ENCODE results near the gene MATCAP1.

MATCAP1 gene

GRCh38 chr16:67183627-67184452 is at the start of gene MATCAP1:
TSS of gene MATCAP1 (minus strand) at chr16:67183963. CDS start at chr16:67180610, 3,353 bp downstream.
- peak; percentile 95 for DNase-seq

DNA sequence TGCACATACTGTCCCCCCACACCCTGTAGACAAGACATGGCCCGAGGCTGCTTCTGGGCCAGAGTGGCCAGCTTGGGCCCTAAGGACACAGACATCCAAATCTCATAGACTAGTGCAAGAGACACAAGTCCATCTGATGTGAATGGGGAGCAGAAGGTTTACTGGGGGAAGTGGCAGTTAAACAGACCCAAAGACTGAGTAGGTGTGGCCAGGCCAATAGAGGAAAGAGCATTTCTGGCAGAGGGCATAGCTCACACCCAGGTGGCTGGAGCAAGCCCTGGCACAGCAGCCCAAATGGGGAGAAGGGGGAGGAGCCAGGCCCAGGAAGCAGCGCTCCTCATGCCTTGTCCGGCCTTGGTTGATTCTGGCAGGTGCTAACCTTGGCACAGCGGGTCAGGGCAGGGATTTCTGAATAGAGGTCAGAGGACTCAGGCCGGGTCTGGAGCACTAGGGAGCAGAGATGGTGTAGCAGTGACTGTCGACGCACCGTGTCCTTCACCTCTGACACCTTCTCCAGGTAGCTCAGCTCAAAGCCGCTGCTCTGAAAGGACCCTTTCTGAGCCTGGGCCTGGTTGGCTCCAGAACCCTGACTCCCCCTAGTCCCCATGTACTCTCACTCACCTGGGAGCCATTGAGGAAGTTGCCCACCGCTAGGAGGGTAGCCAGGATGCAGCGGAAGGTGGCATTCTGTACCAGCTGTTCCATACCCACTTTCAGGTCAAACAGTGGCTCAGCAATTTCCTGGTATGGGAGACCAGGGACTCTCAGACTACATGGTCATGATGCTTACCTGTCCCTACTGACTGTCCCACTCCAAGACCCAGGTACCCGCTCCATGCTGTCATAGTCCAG is 47.3 kb upstream of the MATCAP1 start:
- no peak for DNase-seq

- DNase-seq: no peak
These were observed 46.4 kb upstream of the MATCAP1 start for GRCh38 chr16:67229906-67230808.

- no peak for DNase-seq
These were observed 45.1 kb upstream of the MATCAP1 start for GRCh38 chr16:67228905-67229304.

DNA sequence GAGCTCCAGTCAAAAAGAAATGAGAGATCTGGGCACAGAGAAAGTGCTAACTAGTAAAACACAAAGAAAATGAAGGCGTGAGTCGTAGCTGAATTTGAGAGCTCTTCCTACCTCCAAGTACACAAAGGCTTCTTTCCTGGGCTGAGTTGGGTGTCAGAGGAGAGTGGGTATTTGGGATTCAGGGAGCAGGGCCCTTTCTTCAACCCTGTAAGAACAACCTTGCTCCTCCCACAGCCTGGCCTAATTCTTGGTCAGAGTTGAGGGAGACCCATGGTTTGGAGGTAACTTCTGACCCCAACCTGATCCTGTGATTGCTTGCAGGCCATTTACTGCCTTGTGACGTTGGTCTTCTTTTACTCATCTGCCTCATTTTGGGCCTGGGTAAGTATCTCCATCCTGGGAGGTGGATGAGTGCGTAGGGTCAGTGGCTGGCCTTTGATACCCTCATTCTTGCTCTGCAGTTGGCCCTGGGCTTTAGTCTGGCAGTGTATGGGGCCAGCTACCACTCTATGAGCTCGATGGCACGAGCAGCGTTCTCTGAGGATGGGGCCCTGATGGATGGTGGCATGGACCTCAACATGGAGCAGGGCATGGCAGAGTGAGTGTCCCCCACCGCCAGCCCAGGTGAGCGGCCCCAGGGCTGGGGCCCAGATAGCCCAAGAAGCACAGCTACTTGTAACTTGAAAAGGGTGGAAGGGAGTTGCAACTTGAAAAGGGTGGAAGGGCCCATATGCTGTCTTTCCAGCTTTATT is 44.4 kb upstream of the MATCAP1 start:
- DNase-seq: no peak

GRCh38 chr16:67227567-67227921 is 43.8 kb upstream of the MATCAP1 start:
- no peak for DNase-seq

DNA sequence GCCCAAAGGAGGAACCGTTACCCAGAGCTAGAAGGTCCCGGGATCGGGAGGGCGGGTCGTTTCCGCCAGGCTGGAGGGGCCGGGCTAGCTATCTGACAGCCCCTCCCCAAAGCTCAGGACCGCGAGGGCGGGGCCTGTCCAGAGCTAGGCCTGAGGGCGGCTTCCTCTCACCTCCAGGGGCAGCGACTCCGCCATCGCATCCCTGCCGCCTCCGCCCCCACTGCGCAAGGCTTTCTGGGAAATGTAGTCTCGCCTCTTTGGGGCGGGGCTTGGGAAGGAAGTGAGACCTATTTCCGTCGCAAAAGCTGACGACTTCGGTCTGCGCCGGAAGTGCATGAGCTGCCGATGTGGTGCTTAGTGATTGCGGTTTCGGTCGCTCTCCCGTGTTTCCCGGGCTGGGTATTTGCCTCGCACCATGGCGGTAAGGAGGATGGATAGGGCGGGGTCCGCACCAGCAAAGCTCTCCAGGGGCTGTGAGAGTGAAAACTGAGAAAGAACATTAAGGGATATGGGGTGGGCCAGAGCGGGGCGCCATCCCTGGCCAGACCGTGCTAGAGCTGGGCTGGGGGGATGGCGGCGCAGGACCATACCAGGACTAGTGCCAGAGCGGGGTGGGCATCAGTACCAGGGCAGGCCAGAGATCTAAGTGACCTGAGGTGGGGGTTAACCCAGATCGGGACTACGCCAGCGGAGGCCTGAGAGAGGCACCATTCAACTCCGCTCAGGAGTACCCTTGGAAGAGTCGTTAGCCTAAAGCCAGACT is 43.2 kb upstream of the MATCAP1 start, which contains the start of gene TMEM208:
Gene TMEM208 (plus strand): TSS at position 327 of the 763 bp plus-strand sequence. CDS start 89 bp downstream, at position 416.
- DNase-seq: peak; percentile 99

- DNase-seq: no peak
These were observed 42.6 kb upstream of the MATCAP1 start for GRCh38 chr16:67226295-67226803.

GRCh38 chr16:67223992-67224391 is 40.2 kb upstream of the MATCAP1 start:
- DNase-seq: no peak

DNA sequence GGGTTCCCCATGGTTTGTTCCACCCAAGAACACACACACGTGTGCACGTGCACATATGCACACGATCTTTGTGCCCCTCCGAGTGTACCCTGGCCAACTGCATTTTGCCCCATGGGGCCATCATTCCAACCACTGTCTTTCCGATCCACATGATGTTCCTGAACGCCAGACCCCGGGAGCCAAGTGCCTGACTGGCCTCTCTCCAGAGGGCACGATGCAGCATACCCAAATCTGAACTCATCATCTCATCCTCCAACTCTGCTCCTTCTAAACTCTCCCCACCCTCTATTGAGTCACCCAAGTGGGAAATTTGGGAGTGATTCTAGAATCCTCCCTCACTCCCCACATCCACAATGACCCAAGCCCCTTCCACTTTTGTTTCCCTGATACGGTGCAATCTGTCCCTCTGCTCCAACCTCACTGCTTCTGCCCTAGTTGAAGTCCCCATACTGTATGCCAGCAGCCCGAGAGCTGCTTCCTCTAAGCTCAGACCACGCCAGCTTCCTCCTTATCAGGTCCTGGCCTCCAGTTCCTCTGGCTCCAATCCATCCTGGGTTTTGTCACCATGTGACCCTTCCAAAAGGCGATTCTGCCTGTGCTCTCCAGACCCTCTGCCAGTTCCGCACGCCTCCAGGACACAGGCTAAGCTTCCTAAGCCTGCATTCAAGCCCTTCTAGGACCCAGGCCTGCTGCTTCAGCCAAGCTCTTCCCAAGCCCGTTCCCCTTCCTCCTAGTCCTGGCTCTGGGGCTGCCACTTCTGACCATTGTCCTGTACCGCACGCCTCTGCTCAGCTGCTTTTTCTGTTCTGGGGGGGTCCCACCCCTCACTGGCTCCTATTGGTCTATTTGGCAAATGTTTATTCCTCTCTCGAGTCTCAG is 33.1 kb upstream of the MATCAP1 start:
- DNase-seq: no peak

DNA sequence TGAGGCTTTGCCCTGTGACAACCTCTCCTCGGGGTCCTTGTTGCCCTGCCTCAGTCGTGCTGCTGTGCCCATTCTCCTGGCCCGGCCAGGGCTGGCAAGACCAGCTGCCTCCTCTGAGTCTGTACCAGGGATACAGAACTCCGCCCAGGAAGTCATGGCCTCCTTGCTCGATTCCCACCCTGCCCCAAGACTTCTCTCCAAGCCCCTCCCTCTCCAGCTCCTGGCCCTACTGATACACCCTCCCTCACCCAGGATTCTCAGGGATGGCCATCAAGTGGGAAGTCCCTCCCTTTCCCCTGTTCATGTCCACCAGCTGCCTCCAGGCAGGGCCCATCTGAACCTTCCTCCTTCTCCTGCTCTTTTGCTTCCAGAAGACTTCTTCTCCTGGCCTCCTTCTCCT is 31.9 kb upstream of the MATCAP1 start:
- DNase-seq: no peak

DNA sequence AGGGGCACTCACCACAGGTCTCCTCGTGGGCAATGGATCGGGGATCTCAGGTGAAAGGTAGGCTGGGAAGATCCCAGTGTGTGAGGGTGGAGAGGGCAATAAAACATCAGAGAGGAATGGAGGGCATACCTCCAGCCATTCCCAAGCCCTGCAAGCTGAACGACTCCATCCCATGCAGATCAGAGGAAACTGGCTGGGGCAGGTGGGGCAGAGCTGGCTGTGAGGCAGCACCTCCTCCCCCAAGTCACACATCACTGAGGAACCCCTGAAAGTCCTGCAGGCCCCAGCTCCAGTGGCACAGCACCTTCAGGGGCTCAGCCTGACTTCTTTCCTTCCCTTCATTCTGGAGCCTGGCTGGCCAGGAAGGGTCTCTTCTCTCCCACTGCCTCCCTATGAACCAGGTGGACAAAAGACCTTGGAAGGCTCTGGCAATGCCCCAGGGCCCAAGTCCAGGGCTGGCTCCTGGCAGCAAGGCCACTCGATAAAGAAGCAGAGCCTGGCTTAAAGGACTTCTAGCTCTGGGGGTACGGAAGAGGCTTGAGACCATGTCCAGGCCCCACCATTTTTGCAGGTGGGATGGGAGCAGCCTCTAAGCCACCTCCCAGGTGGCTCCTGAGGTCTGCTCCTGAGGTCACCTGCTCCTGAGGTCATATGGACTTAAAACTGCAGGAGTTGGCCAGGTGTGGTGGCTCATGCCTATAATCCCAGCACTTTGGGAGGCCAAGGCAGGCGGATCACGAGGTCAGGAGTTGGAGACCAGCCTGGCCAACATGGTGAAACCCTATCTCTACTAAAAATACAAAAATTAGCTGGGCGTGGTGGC is 29.6 kb upstream of the MATCAP1 start:
- DNase-seq: no peak

GRCh38 chr16:67212766-67213165 is 29.0 kb upstream of the MATCAP1 start:
- no peak for DNase-seq

DNA sequence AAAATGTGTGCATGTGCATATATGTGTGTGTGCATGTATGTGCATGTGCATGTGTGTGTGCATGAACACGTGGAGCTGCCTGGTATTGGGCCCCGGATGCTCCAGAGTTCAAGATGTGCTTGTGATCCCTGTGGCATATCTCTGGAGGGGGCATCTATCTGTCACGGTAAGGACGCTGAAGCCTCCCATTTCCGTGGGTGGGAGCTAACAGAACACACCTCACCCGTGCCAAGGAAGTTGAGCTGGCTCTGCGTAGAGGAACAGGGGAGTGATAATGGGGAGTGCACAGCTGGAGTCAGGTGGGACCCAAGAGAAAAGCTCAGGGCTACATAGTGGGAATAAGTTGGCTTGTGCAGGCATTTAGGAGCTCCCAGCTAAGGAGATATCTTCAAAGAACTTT is 27.9 kb upstream of the MATCAP1 start:
- DNase-seq: no peak

- no peak for DNase-seq
These were observed 26.5 kb upstream of the MATCAP1 start for GRCh38 chr16:67210069-67210937.

DNA sequence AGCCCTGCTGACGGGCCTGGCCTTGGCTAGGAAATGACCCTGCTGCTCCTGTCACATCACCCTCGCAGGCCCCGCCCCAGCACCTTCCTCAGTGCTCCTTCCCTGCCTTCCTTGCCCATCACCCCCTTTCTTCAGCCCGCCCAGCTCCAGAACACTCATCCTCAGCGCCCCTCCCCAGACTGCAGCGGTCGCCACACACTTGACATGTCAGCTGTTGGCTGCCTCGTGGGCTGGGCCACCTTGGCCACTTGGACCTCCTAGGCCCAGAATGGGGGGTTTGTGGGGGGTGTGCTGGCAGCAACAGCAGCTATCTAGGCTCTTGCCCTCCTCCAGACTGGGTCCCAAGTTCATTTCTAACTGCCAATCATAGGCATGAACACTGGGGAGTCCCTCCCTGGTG is 25.8 kb upstream of the MATCAP1 start:
- no peak for DNase-seq

- DNase-seq: no peak
These were observed 24.6 kb upstream of the MATCAP1 start for GRCh38 chr16:67208154-67208896.

Data from activated CD4-positive, alpha-beta T cell treated with anti-CD3 and anti-CD28 coated beads for 48 hours (primary cell).